ENCODE data around the gene PLA2G5. TPM values are rescaled to one million over a fixed set of nuclear protein-coding genes. Genes with fewer than 3 reads are reported as not detected.

Gene PLA2G5
- total RNA-seq, 2 experiments from 2014 or later: not detected

DNA sequence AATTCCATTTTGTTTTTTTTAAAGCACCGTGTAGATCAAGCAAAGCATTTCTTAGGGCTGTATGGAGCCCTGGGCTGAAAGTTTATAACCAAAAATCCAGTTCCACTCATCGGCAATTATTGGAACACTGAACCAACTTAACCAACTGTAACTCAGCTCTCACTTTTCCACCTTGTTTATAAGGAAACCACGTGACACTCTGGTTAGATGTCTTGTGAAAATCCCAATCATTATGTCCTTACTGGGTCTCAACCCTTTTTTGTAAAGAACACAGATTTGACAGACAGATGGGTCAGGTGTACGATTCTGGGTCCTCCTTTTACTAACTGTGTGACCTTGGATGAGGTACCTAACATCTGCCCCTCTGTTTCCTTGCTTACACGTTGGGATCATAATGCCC is 6.2 kb downstream of the PLA2G5 start:
- no peaks in the 10 kb centered on the region for H3K9me3 Mint-ChIP-seq
- ATAC-seq (no peak), DNase-seq (no peak)
- no peak overlapping the region for H3K27ac Mint-ChIP-seq
- ChIA-PET POLR2A (no interaction called here), CTCF (no interaction called here)
- TF ChIP-seq, protein P1, sequence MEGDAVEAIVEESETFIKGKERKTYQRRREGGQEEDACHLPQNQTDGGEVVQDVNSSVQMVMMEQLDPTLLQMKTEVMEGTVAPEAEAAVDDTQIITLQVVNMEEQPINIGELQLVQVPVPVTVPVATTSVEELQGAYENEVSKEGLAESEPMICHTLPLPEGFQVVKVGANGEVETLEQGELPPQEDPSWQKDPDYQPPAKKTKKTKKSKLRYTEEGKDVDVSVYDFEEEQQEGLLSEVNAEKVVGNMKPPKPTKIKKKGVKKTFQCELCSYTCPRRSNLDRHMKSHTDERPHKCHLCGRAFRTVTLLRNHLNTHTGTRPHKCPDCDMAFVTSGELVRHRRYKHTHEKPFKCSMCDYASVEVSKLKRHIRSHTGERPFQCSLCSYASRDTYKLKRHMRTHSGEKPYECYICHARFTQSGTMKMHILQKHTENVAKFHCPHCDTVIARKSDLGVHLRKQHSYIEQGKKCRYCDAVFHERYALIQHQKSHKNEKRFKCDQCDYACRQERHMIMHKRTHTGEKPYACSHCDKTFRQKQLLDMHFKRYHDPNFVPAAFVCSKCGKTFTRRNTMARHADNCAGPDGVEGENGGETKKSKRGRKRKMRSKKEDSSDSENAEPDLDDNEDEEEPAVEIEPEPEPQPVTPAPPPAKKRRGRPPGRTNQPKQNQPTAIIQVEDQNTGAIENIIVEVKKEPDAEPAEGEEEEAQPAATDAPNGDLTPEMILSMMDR (IDR thresholded peaks at IDR 0.05): no peak
- H3K4me1 Mint-ChIP-seq (ENCODE audit: low read depth): peaks cover 12% of the 10 kb centered on the region
- H3K36me3 Mint-ChIP-seq (ENCODE audit: low read depth): no peaks in the 10 kb centered on the region
- intact Hi-C loops (cut with micrococcal nuclease): no loop called here
- no peak overlapping the region for H3K4me3 Mint-ChIP-seq
- peaks cover 31% of the 10 kb centered on the region for H3K27me3 Mint-ChIP-seq

DNA sequence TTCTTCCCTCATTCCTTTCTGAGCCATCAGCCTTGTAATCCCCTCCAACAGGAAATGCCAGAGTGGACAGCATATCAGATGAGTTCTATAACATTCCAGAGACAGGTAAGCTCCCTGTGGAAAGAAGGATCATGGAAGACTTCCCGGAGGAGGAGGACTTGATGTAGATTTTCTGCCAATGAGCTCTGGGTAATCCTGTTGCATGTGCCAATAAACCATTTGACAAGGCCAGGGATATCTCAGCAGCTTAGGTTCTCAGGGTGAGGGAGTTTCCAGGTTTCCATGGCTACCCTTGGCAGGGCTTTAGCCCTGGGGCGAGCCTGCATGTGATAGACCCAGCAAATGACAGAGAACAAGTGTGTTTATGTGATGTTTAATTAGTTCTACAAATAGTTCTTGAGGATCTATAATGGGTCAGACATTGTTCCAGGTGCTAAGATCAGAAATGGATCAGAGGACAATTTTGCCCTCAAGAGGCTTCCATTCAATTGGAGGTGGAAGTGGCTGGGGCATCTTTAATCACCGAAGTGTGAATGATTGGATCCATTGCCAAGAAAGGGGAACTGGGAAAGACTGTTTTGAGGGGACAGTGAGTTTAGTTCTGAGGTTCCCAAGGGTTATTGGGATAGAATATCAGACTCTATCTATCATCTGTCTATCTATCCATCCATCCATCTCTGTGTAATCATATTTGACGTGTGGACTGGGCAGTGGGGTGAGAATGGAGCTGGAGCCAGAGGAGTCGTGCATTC is 6.9 kb downstream of the PLA2G5 start:
- Mint-ChIP-seq H3K9me3 (no peaks in the 10 kb centered on the region), H3K4me3 (no peak overlapping the region), H3K36me3 (ENCODE audit: low read depth) (no peaks in the 10 kb centered on the region), H3K4me1 (ENCODE audit: low read depth) (peaks cover 13% of the 10 kb centered on the region), H3K27ac (no peak overlapping the region), H3K27me3 (peaks cover 35% of the 10 kb centered on the region)
- ATAC-seq: no peak
- CTCF ChIA-PET: no interaction called here
- intact Hi-C loops (cut with micrococcal nuclease): no loop called here
- TF ChIP-seq, protein P1 (IDR thresholded peaks at IDR 0.05): no peak
- DNase-seq: no peak
- POLR2A ChIA-PET: no interaction called here

DNA sequence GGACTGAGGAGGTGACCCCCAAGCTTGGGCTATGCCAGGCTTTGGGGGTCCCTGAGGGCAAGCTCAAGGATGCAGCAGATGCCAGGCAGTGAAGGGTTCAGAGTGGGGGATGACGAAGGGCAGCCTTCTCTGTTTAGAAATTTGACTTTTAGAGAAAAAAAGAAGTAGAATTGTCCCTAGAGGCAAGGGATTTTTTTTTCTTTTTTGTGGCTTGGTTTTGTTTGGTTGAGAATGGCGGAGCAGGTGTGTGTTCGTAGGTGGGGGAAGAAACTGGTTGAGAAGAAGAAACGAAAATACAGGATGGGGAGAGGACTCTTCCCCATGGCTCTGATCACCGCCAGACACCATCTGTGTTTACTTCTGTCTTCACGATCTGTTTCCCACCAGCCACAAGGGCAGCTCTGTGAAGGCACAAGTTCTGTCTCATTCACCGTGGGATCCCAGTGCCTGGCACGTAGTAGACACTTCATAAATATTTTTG is 8.2 kb downstream of the PLA2G5 start:
- CTCF ChIA-PET: no interaction called here
- intact Hi-C loops (cut with micrococcal nuclease): no loop called here
- no peak overlapping the region for H3K27ac Mint-ChIP-seq
- H3K4me1 Mint-ChIP-seq (ENCODE audit: low read depth): peaks cover 13% of the 10 kb centered on the region
- no peaks in the 10 kb centered on the region for H3K9me3 Mint-ChIP-seq
- peaks cover 34% of the 10 kb centered on the region for H3K27me3 Mint-ChIP-seq
- no peak for ATAC-seq
- H3K36me3 Mint-ChIP-seq (ENCODE audit: low read depth): no peaks in the 10 kb centered on the region
- H3K4me3 Mint-ChIP-seq: no peak overlapping the region
- TF ChIP-seq, protein P1 (IDR thresholded peaks at IDR 0.05): no peak
- DNase-seq: no peak
- POLR2A ChIA-PET: no interaction called here

DNA sequence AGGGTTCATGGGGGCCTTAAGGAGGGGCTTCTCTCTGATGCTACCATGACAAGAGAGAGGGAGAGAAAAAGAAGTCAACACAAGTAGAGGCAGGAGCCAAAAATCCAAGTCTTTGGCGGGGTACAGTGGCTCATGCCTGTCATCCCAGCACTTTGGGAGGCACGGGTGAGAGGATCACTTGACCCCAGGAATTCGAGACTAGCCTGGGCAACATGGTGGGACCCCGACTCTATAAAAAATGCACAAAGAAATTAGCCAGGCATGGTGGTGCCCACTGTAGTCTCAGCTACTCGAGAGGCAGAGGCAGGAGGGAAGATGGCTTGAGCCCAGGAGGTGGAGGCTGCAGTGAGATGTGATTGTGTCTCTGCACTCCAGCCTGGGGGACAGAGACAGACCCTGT is 8.7 kb downstream of the PLA2G5 start:
- ChIA-PET CTCF (no interaction called here), POLR2A (no interaction called here)
- Mint-ChIP-seq H3K36me3 (ENCODE audit: low read depth) (no peaks in the 10 kb centered on the region), H3K27ac (no peak overlapping the region), H3K4me3 (no peak overlapping the region), H3K27me3 (peaks cover 34% of the 10 kb centered on the region), H3K9me3 (no peaks in the 10 kb centered on the region), H3K4me1 (ENCODE audit: low read depth) (peaks cover 13% of the 10 kb centered on the region)
- DNase-seq (no peak), ATAC-seq (no peak)
- TF ChIP-seq, protein P1 (IDR thresholded peaks at IDR 0.05): no peak
- intact Hi-C loops (cut with micrococcal nuclease): no loop called here

DNA sequence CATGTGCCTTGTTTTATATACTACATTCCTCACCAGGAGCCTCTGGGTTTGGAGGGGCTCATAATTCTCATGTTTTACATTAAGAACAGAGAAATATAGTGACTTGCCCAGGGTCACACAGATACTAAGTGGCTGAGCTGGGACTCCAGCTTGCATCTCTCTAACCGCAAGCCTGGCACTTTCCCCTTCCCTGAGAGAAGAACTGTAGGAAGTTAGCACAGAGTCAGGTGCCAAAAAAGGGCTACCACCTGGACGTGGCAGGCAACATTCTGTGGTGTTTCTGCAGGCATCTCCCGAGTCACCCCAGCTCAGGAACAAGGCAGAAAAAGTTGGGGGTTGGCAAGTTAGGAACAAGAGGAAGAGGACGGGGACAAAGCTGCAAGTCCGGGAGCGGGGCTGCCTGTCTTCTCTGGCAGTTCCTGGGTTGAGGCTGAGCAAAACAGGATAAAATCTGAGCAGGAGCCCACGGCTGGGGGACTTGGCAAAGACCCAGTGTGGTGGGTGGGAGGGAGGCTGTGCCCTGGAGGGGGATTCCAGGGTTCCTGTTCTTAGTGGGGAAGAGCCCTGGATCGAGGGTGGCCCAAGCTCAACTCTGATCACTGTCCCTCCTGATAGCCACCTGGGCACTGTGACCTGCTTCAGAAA is 9.8 kb downstream of the PLA2G5 start:
- peaks cover 34% of the 10 kb centered on the region for H3K27me3 Mint-ChIP-seq
- DNase-seq (no peak), ATAC-seq (no peak)
- intact Hi-C loops (cut with micrococcal nuclease): no loop called here
- H3K9me3 Mint-ChIP-seq: no peaks in the 10 kb centered on the region
- POLR2A ChIA-PET: no interaction called here
- CTCF ChIA-PET: no interaction called here
- H3K4me1 Mint-ChIP-seq (ENCODE audit: low read depth): peaks cover 13% of the 10 kb centered on the region
- no peaks in the 10 kb centered on the region for H3K36me3 Mint-ChIP-seq (ENCODE audit: low read depth)
- TF ChIP-seq, protein P1 (IDR thresholded peaks at IDR 0.05): no peak
- no peak overlapping the region for H3K4me3 Mint-ChIP-seq
- H3K27ac Mint-ChIP-seq: no peak overlapping the region

All from activated CD8-positive, alpha-beta T cell treated with anti-CD3 and anti-CD28 coated beads for 36 hours (primary cell).